ENCODE measurements around the gene OR2AG2. TPM values are rescaled to one million over a fixed set of nuclear protein-coding genes. Genes with fewer than 3 reads are reported as not detected.

Gene OR2AG2
- total RNA-seq, 1 experiment from 2014 or later: not detected

- no peaks in the 10 kb centered on the region; the same call in 1 of the 2 replicates for H3K9me3 ChIP-seq (replicated peaks)
- peak; percentile 10 to 64 for DNase-seq
- H3K27ac ChIP-seq: no peak overlapping the region
- peaks cover 2% of the 10 kb centered on the region; the same call in 1 of the 2 replicates for H3K27me3 ChIP-seq
- no peaks in the 10 kb centered on the region for H3K4me1 ChIP-seq
- H3K4me3 ChIP-seq: no peak overlapping the region
- H3K36me3 ChIP-seq: no peaks in the 10 kb centered on the region
Measured at GRCh38 chr11:6755303-6755952, 16.3 kb downstream of the OR2AG2 start.

GRCh38 chr11:6747097-6747668, 24.6 kb downstream of the OR2AG2 start:
- no peaks in the 10 kb centered on the region for H3K4me1 ChIP-seq
- H3K4me3 ChIP-seq: no peak overlapping the region
- DNase-seq: no peak
- H3K27ac ChIP-seq: no peak overlapping the region
- H3K27me3 ChIP-seq: peaks cover 20% of the 10 kb centered on the region
- H3K36me3 ChIP-seq: no peaks in the 10 kb centered on the region
- H3K9me3 ChIP-seq (replicated peaks): no peaks in the 10 kb centered on the region

GRCh38 chr11:6746626-6747025, 25.1 kb downstream of the OR2AG2 start:
- H3K9me3 ChIP-seq (replicated peaks): no peaks in the 10 kb centered on the region
- H3K4me3 ChIP-seq: no peak overlapping the region
- no peaks in the 10 kb centered on the region for H3K4me1 ChIP-seq
- no peaks in the 10 kb centered on the region for H3K36me3 ChIP-seq
- peaks cover 20% of the 10 kb centered on the region for H3K27me3 ChIP-seq
- H3K27ac ChIP-seq: no peak overlapping the region
- no peak for DNase-seq

- Histone ChIP-seq H3K4me1 (no peaks in the 10 kb centered on the region), H3K27ac (no peak overlapping the region), H3K9me3 (replicated peaks) (no peaks in the 10 kb centered on the region), H3K4me3 (no peak overlapping the region), H3K27me3 (peaks cover 20% of the 10 kb centered on the region), H3K36me3 (no peaks in the 10 kb centered on the region)
- DNase-seq: no peak
Measured at GRCh38 chr11:6746086-6746618, 25.6 kb downstream of the OR2AG2 start.

GRCh38 chr11:6745465-6746015, 26.2 kb downstream of the OR2AG2 start:
- peaks cover 20% of the 10 kb centered on the region for H3K27me3 ChIP-seq
- no peaks in the 10 kb centered on the region for H3K36me3 ChIP-seq
- no peaks in the 10 kb centered on the region for H3K4me1 ChIP-seq
- H3K27ac ChIP-seq: no peak overlapping the region
- H3K9me3 ChIP-seq (replicated peaks): no peaks in the 10 kb centered on the region
- H3K4me3 ChIP-seq: no peak overlapping the region
- no peak for DNase-seq

GRCh38 chr11:6745018-6745417, 26.8 kb downstream of the OR2AG2 start:
- H3K9me3 ChIP-seq (replicated peaks): no peaks in the 10 kb centered on the region
- DNase-seq: no peak
- H3K27me3 ChIP-seq: peaks cover 20% of the 10 kb centered on the region
- no peak overlapping the region for H3K27ac ChIP-seq
- no peaks in the 10 kb centered on the region for H3K4me1 ChIP-seq
- H3K36me3 ChIP-seq: no peaks in the 10 kb centered on the region
- H3K4me3 ChIP-seq: no peak overlapping the region

GRCh38 chr11:6742260-6742659, 29.5 kb downstream of the OR2AG2 start:
- Histone ChIP-seq H3K36me3 (no peaks in the 10 kb centered on the region), H3K27ac (no peak overlapping the region), H3K9me3 (replicated peaks) (no peaks in the 10 kb centered on the region), H3K4me3 (no peak overlapping the region), H3K4me1 (no peaks in the 10 kb centered on the region), H3K27me3 (peaks cover 8% of the 10 kb centered on the region)
- no peak for DNase-seq

- H3K4me1 ChIP-seq: peaks cover 9% of the 10 kb centered on the region; the same call in 1 of the 2 replicates
- no peak overlapping the region for H3K27ac ChIP-seq
- no peaks in the 10 kb centered on the region for H3K27me3 ChIP-seq
- DNase-seq: no peak
- H3K36me3 ChIP-seq: no peaks in the 10 kb centered on the region
- no peak overlapping the region for H3K4me3 ChIP-seq
- H3K9me3 ChIP-seq (replicated peaks): no peaks in the 10 kb centered on the region
Measured at GRCh38 chr11:6738590-6738989, 33.2 kb downstream of the OR2AG2 start.

- peaks cover 9% of the 10 kb centered on the region; the same call in 1 of the 2 replicates for H3K4me1 ChIP-seq
- no peaks in the 10 kb centered on the region for H3K27me3 ChIP-seq
- H3K36me3 ChIP-seq: no peaks in the 10 kb centered on the region
- H3K4me3 ChIP-seq: no peak overlapping the region
- peak; percentile 13 to 63 for DNase-seq
- no peak overlapping the region for H3K27ac ChIP-seq
- no peaks in the 10 kb centered on the region for H3K9me3 ChIP-seq (replicated peaks)
Measured at GRCh38 chr11:6737872-6738466, 33.8 kb downstream of the OR2AG2 start.

- H3K27ac ChIP-seq: no peak overlapping the region
Measured at GRCh38 chr11:6736495-6737121, 35.2 kb downstream of the OR2AG2 start.

GRCh38 chr11:6735306-6735705, 36.5 kb downstream of the OR2AG2 start:
- H3K27me3 ChIP-seq: no peaks in the 10 kb centered on the region
- no peak overlapping the region for H3K4me3 ChIP-seq
- H3K9me3 ChIP-seq (replicated peaks): no peaks in the 10 kb centered on the region
- H3K27ac ChIP-seq: no peak overlapping the region
- peak in 1 of 2 experiments; percentile 31 for DNase-seq
- H3K4me1 ChIP-seq: peaks cover 9% of the 10 kb centered on the region; the same call in 1 of the 2 replicates
- H3K36me3 ChIP-seq: no peaks in the 10 kb centered on the region

More at GRCh38 chr11:6736495-6737121, 35.2 kb downstream of the OR2AG2 start:
- H3K9me3 ChIP-seq (replicated peaks): no peaks in the 10 kb centered on the region
- no peak overlapping the region for H3K4me3 ChIP-seq
- H3K27me3 ChIP-seq: no peaks in the 10 kb centered on the region
- H3K4me1 ChIP-seq: peaks cover 9% of the 10 kb centered on the region; the same call in 1 of the 2 replicates
- peak in 1 of 2 experiments; percentile 16 for DNase-seq
- H3K36me3 ChIP-seq: no peaks in the 10 kb centered on the region

GRCh38 chr11:6734616-6735015, 37.2 kb downstream of the OR2AG2 start:
- no peak for DNase-seq
- H3K9me3 ChIP-seq (replicated peaks): no peaks in the 10 kb centered on the region
- H3K27ac ChIP-seq: no peak overlapping the region
- no peaks in the 10 kb centered on the region for H3K36me3 ChIP-seq
- H3K27me3 ChIP-seq: no peaks in the 10 kb centered on the region
- H3K4me1 ChIP-seq: peaks cover 9% of the 10 kb centered on the region; the same call in 1 of the 2 replicates
- H3K4me3 ChIP-seq: no peak overlapping the region

GRCh38 chr11:6733326-6734275, 38.2 kb downstream of the OR2AG2 start:
- Histone ChIP-seq H3K4me3 (no peak overlapping the region), H3K4me1 (peaks cover 9% of the 10 kb centered on the region; the same call in 1 of the 2 replicates), H3K27me3 (no peaks in the 10 kb centered on the region), H3K9me3 (replicated peaks) (no peaks in the 10 kb centered on the region), H3K36me3 (no peaks in the 10 kb centered on the region), H3K27ac (no peak overlapping the region)
- DNase-seq: no peak

All from SJCRH30 (cell line).